ENCODE measurements around the gene DNM3.
A peak's percentile ranks its signal among the peaks of the same experiment; 100 is the strongest.

The DNM3 gene

DNA sequence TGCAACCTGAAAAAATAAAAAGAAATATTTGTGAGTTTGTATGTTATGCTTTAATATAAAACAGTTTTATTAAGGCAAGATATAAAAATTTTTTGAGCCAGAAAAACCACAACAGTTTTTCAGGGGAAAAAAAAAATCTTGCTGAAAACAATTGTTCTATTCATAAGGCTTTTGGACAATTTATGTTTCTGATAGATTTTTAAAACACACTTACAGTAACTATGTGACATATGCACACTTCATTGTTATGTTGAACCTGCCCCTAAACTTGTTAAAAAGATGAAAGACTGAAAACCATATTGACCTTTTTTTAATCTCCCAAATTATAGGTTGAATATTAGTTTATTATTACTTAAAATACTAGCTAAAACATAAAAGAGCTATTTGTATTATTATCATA is 299.3 kb downstream of the DNM3 start:
- DNase-seq (ENCODE audit: low spot score) = no peak

DNA sequence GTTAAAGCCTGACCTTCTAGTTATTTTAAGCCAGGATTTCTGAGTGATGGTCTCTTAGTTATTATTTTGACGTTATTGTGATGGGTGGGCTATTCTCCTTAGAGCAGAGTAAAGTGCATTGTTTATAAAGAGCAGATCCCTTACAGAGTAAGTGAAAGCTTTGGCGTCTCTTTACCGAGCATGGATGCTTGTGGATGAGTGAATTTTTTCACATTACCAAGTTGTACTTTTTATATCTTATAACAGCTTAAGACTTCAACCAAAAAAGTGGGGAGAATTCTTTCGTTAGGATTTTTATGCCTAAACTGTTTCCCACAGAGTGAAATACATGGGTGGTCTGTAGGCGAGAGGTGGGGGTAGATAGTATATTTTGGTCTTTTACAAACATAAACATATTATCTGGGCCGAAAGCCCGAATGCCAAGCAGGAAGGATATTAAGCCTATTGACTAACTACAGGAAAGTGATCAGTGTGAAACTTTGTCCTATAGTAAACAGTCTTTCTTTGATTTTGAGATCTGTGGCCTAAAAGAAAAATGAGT is 300.1 kb downstream of the DNM3 start:
- DNase-seq (ENCODE audit: low spot score) = no peak

DNA sequence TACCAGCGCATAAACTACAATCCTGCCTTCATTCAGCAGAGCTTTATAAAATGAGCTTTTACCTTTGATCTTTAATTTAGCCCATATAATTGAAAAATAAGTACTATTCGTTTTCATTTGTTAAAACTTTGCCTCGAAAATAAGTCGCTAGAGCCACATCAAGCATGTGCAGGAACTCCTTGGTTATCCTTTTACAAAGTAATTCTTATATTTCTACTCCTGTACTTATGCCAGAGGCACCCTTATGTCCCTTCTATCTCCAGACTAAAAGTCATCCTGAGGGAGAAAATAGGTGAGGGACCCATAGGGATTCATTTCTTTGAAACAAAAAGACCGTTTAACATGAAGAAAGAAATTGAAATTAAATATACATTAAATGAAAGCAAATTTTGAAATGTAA is 301.0 kb downstream of the DNM3 start:
- DNase-seq (ENCODE audit: low spot score) = no peak

DNA sequence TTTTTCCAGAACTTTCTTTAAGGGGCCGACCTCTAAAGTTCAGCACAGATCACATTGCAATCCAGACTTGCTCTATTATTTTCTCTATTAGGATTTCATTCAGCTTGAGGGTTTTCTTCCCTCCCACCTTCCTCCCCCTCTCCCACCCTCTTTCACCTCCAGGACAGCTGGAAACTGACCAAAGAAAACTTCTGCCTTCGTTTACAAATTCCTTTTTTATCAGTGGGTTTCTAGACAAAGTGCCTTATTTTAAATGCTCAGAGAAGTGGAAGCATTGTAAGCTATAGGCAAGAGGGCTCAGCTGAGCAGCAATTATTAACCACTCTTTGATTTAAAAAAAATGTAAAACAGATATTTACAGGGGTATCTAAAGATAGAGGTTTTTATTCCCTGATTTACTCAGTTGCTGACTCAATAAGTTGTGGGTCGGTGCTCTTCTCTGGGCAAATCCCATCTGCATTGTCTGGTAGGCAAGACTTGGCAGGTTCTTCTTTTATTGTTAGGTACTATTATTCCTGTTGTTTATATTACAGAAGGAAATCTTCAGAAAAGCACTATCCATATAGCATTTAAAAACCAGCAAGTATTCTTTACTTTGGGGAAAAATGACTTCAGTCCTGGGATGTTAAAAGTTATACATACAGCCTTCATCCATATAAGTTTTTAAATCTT is 302.2 kb downstream of the DNM3 start:
- no peak for DNase-seq (ENCODE audit: low spot score)

DNA sequence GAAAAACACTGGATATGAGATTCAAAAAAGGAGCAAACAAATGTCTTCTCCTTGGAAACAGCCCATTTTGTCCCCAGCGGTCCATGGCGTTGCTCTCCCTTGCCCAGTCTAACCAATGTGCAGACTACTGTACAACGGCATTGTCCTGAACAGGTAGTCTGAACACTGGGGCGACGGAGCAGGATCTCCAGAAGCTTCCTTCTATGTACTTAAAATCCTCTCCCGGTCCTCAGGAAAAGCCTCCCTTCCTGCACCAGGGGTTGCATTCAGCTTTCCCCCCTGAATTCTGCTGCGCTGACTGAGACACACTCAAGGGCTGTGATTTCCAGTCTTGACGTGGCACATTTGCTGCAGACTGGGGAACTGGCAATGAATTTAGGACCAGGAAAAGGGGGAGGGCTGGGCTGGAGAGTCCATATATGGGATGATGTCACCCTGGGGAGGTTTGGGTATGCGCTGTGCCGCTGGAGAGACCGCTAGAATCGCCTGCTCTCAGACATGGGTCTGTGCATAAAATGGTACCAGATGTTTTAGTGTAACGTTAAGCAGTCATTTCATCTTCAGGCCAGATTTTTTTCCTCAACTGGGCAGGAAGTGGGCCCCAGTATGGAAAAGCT is 303.3 kb downstream of the DNM3 start:
- DNase-seq (ENCODE audit: low spot score) = no peak

DNA sequence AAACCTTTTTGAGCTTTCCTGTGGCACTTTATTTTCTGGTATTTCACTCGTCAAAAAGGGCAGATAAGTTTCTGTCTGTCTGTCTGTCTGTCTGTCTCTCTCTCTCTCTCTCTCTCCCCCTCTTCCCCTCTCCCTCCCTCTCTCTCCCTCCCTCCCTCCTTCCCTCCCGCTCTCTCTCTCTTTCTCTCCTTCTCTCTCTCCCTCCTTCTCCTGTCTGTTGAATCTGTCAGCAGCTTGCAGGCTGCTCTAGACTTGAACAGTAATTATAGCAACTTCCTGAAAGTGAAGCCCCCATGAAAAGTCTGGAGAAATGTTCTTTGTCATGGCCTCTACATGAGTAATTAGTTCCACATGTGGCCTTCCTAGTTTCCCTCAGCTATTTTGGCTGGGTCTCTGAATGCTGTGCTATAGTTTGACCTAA is 303.9 kb downstream of the DNM3 start:
- DNase-seq (ENCODE audit: low spot score) = no peak

DNA sequence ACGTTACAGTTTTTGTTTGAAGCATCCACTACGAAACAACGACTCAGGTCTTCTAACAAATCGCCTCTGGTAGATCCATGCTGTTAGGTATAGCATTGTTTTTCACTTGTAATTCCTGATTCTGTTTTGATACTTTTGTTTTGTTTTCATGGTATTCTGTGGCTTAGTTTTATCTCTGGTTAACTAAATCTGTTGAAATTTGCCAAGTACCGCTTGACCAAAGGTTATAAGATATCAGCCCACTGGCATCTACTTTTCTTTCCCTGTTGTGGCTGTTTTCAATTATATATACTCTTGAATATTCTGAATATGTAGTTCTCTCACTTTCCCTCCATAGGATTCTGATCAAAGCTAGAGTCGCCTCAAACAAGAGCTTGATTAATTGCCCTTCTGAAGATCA is 304.4 kb downstream of the DNM3 start:
- no peak for DNase-seq (ENCODE audit: low spot score)

DNA sequence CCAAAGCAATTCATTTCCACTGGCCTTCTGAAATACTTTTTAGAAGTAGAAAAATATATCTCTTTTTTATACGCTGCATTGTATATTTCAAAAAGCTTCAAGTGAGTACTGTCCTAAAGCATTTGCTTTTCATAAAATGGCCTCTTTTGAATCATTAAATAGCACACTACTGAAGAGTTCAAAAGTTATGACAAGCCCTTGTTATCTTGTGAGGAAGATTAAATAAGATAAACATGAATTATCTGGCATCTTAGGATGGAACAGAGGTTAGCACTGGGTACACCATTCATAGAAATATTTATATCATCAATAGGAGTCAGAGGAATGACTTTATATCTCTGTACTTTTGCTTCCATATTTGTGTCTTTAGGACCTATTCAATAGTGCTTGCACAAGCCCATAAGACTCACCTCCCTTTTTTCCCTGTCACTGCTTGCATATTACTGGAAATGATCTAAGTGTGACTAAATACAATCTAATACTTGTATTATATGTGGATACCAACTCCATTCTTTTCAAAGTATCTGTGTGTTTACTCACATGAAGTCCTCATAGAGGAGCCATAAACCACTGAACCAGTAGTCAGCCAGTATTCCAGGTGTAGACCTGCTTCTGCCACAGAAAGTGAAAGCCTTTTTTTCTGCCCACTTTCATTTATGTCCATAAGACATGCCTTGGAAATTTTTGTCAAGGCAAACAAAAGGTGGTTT is 305.0 kb downstream of the DNM3 start:
- no peak for DNase-seq (ENCODE audit: low spot score)

DNA sequence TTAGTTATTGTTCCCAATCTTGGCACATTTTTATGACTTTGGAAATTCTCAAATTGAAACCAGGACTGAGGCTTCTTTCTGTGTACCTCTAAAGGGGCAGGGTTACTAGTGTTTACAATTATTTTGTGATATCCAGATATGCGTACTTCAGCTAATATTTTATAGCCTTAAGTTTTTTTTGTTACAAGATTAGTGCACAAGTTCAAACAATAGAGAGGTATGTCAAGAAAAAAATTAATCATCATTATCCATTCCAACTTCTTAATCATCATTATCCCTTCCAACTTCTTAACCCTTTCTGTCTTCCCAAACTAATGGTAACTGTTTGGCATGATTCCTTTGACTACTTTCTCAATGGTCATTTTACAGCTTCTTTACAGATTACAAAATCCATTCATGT is 306.2 kb downstream of the DNM3 start:
- no peak for DNase-seq (ENCODE audit: low spot score)

DNA sequence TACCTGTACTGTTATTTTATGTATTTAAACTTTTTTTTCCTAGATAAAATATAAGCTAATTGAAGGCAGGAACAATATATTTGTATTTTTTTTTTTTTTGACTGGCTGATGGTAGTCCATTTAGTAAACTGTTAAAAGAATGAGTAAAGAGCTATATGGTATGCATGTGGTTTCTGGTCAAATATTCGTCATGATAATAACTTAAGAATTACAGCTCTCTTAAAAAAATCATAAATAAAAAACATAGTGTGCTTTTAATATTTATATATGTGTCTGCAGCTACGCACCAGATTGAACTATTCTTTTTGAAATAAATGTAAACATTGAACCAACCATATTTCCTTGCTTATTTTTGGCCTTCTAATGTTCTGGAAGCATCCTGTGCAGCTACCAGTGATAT is 306.9 kb downstream of the DNM3 start:
- DNase-seq (ENCODE audit: low spot score) = no peak

DNA sequence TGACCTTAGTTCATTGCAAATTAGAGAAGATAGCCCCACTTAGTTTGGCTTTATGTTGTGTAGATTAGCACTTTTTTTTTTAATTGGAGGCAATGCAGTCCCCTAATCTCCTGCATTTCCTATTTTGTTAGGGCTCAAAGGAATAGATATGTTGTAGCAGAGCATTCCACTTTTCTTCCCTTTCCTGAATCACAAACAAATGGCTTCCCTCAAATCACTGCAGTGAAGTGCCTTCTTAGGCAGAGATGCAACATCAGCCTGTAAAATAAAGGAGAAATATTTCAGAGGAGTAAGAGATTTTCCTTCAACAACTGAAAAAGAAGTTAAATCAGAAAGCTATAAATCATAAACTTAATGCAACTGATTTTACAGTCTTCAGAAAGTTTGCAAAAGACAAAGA is 307.4 kb downstream of the DNM3 start:
- no peak for DNase-seq (ENCODE audit: low spot score)

DNA sequence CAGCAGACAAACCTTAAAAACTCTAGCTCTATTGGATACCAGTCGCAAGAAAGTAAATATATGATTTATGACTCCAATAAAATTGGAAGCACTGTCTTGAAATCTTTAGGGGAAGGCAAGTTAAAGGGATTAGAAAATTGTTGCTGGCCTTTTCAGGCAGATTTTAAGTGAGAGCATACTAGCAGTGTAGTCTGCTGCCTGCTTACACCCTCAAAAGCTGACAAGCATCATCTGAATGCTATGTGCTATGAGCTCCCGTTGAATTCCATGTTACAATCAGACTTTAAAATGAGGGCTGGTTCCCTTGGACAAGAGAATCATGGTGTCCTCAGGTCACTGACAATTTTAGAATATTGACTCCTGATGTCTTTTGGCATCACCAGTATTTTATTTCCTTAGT is 308.0 kb downstream of the DNM3 start:
- no peak for DNase-seq (ENCODE audit: low spot score)

DNA sequence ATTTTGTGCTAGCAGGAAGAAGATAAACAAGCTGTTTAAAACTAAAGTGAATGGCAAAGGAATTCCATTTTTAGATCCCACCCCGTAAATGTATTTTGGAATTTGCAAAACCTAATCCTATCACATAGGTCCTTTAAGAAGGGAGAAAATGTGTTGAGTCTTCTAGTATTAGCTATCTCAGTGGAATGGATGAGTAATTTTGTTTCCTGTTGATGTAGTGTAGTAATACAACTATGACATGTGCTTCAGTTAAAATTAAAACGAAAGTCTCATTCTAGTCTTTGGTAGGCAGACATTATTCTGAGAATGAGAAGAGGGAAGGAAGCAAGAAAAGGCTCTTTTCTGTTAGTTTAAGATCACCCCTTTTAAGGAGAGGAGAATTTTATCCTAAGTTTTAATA is 313.3 kb downstream of the DNM3 start:
- no peak for DNase-seq (ENCODE audit: low spot score)

DNA sequence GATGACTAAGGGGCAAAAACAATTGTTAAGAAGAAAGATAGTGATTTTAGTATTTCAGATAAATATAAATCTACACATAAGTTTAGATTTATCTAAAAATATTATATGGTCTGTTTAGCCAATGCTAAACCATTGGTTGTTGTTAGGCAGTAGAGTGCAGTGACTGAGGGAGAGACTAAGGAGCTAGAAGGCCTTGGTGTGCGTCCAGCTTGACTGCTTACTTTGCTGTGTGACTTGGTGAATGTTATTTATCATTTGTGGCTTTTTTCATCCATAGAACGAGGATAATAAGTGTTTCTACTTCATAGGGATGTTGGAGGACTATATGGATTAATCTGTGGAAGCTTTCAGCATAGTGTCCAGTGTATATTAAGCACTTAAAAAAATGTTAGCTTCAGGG is 314.5 kb downstream of the DNM3 start:
- DNase-seq (ENCODE audit: low spot score) = no peak

DNA sequence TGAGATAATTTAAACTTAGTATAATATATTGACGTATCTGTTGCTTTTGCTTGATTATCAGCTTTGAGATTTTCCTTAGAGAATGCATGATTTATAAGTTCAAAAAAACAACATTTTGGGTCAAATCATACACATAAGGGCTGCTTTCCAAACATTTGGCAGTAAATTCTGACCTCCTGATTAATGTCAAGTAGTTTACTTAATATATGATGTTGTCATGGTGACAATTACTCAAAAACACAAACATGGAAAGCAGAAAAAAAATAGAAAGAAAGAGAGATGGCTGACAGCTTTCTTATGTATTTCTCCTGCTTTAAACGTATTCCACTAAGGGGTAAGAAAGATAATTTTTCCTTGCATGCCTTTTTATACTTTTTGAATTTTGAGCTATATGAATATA is 320.9 kb downstream of the DNM3 start:
- DNase-seq (ENCODE audit: low spot score) = no peak

DNA sequence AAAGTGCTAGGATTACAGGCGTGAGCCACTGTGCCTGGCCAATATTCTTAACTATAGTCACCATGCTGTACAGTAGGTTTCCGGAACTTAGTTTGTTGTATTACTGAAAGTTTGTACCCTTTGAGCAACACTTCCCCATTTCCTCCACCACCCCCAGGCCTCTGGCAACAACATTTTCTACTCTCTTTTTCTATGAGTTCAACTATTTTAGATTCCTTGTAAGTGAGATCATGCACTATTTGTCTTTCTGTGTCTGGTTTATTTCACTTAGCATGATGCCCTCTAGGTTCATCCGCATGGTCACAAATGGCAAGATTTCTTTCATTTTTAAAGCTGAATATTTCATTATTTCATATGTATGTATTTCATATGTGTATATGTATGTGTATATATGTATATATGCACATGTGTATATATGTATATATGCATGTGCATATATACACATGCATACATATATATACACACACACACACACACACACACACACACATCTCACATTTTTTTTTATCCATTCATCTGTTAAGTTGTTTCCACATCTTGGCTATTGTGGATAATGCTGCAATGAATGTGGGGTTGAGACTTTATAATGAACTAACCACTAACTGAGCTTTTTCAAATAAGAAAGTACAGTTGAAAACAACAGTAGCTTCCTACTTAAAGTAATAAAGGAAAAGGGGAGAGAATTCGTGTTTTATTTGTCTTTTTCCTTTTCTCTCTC is 322.4 kb downstream of the DNM3 start:
- DNase-seq (ENCODE audit: low spot score) = no peak

DNA sequence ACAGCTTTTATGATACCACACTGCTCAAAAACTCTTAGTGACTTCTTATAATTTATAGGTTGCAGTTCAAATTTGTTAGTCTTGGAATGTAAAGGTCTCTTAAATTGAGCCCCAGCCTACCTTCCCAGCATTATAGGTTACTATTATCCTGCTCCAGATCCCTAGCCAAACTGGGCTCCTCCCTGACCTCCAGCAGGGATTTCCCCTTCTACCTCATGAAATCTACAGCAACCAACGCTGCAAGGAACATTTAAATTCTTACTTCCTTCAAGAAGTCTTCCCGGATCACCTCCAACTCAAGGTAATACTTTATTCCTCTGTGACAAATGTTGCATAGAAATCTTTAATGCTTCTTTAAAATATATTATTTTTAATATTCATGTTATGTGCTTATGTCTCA is 324.1 kb downstream of the DNM3 start:
- no peak for DNase-seq (ENCODE audit: low spot score)

DNA sequence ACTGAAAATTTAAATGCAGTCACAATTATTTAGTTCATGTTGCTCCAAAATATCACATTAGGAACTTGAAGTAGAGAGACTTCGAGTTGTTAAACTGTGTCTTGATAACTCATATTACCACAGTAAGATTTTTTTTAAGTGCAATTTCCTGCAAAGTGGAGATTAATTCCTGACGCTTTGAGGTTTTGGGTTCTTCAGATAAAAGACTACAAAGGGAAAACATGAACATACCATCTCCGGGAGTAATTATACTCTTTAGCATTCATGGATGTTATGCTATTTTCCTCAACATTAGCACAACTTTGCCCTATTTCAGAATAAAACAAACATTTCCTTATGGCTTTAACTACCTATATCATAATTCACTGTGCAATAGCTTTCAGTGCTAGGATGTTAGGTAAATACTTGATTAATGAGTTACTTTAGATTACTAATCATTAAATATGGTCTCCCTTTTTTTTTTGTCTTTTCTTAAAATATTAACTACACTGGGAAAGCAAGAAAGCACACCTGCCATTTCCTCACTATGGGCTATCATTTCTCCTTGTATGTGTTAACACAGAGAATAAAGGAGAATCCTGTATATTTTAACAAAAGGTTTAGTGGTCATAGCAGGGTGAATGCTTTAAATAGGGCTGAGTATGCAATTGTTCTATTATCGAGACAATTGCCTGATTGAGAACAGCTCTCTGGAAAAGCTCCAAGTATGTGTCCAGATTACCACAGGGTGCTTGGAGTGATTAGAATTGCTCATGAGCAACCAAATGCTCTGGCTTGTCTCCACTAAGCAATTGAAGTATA is 326.7 kb downstream of the DNM3 start:
- peak; percentile 97 for DNase-seq (ENCODE audit: low spot score)

DNA sequence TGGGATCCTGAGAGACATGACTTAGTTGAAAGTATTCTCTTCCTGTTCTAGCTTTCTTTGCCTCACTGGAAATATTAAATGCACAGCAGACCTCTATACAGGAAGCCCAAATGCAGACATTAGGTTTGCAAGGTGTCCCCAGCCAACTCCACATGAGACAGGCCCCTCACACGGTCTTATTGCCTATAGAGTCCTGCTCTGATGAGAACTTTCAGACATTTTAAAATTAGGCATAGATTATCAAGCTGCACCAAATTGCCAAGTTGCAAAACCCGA is 327.2 kb downstream of the DNM3 start:
- no peak for DNase-seq (ENCODE audit: low spot score)

DNA sequence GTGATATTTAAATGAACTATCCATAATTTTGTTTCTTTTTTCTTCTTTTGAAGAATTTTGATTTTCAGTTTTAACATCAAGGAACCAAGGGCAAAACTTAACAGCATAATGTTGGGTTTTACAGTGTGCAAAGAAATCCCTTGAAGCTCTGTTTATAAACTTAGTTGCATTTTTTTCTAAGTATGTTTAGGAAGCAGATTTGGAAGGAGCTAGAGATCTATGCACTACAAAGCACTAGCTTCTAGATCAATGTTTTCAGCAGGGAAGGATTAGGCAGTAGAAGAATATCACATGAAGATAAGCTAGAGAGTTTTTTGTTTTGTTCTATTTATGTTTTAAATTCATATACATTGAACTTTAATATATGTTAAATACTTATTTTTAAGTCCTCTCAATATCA is 328.5 kb downstream of the DNM3 start:
- DNase-seq (ENCODE audit: low spot score) = no peak

DNA sequence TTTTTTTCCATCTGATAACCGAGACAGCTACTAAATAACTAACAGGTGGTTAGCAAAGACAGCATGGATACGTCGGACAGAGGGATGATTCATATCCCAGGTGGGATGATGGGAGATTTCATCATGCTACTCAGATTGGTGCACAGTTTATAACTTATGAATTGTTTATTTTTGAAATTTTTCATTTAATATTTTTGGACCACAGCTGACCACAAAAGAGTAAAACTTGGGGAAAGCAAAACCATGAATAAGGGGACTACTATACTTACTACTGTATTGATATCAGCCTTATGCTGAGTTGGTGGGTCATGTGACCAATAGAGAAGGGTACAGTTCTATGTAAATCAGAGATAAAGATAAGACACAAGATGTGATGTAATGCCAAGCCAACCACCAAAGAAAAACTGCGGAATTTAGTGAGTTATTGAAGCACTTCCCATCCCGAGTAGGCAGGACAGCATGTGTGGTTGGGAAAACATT is 331.1 kb downstream of the DNM3 start:
- no peak for DNase-seq (ENCODE audit: low spot score)

DNA sequence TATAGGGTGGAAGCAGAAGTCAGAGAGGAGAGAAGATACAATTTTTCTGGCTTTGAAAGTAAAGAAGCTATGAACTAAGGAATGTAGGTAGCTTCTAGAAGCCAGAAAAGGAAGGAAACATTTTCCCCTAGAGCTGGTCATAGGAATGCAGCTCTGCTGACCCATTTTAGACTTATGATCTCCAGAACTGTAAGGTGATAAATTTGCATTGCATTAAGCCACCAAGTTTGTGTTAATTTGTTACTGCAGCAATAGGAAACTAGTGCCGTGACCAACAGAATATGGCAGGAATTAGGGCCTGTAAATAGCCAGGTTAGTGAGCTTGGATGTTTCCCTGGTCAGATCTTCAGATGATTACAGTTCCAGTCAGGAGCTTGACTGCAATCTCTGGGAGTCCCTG is 334.9 kb downstream of the DNM3 start:
- no peak for DNase-seq (ENCODE audit: low spot score)
